T-helper 1 cell treated with Interleukin-12 subunit alpha and Interleukin-12 subunit beta and Interleukin-4 antibody, amounts not matched to agents 30 μg/mL and 1 μg/mL, for 36 hours (primary cell): ENCODE data around the gene ITGB1BP2.
A peak's percentile ranks its signal among the peaks of the same experiment; 100 is the strongest.
"Not testable (repeated sequence)": the region's sequence is repeated elsewhere in the genome, so short reads cannot be mapped to it uniquely, and the experiment has no call there.

Experiments
- H3K27ac Mint-ChIP-seq: one replicate; pipeline ENCODE4 v1.8.0; 2021; ENCODE audit warnings: mild to moderate bottlenecking, mixed read lengths
- H3K27me3 Mint-ChIP-seq: one replicate; pipeline ENCODE4 v1.8.0; 2021; ENCODE audit warnings: low read depth, mixed read lengths
- H3K36me3 Mint-ChIP-seq: one replicate; pipeline ENCODE4 v1.8.0; 2021; ENCODE audit warnings: low read depth, mixed read lengths
- H3K4me1 Mint-ChIP-seq: one replicate; pipeline ENCODE4 v1.8.0; 2021; ENCODE audit warnings: low read depth, mixed read lengths
- H3K4me3 Mint-ChIP-seq: one replicate; pipeline ENCODE4 v1.8.0; 2021; ENCODE audit warnings: mild to moderate bottlenecking, moderate library complexity, mixed read lengths
- H3K9me3 Mint-ChIP-seq: one replicate; pipeline ENCODE4 v1.8.0; 2021; ENCODE audit warnings: mixed read lengths

The ITGB1BP2 gene

DNA sequence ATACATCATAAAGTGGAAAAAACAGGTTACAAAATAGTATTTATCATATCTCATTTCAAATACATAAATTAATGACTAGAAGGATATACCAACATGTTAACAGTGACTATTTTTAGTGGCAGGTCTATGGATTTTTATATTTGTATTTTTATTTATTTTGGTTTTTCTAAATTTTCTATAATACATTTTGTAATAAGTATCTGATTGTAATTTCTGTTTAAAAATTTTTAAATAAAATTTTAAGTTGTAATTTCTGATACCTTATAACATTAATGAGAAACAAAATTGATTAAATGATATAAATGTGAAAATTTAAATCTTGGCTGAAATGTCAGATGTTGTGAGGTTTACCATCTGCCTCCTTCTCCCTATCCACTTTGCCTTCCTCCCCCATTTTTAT, 15.6 kb upstream of the ITGB1BP2 start:
- H3K9me3 Mint-ChIP-seq, result no peaks in the 10 kb centered on the region
- no peaks in the 10 kb centered on the region for H3K27me3 Mint-ChIP-seq
- peaks cover 10% of the 10 kb centered on the region for H3K4me1 Mint-ChIP-seq
- H3K4me3 Mint-ChIP-seq, result peak overlapping the region; percentile 99
- peaks cover 18% of the 10 kb centered on the region for H3K36me3 Mint-ChIP-seq
- no peak overlapping the region for H3K27ac Mint-ChIP-seq

DNA sequence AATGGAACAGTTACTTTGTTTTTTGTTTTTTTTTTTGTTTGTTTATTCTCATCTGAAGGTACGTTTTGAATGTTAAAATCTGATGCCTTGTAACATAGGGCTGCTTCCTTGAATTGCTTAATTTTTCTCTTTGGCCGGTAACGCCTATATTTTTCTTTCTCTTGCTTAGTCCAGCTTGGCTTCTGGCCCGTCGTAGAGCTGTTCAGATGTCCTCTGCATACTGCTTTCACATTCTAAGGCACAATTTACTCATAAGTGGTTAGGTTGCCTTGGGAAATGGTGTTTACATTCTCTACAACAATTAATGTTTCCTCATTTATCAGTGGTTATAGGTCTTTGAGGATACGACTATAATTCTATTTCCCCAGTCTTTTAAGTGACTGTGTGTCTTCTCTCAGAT, 10.2 kb upstream of the ITGB1BP2 start:
- Mint-ChIP-seq H3K9me3 (no peaks in the 10 kb centered on the region), H3K4me3 (no peak overlapping the region), H3K27ac (no peak overlapping the region), H3K27me3 (no peaks in the 10 kb centered on the region), H3K4me1 (peaks cover 6% of the 10 kb centered on the region), H3K36me3 (peaks cover 25% of the 10 kb centered on the region)

DNA sequence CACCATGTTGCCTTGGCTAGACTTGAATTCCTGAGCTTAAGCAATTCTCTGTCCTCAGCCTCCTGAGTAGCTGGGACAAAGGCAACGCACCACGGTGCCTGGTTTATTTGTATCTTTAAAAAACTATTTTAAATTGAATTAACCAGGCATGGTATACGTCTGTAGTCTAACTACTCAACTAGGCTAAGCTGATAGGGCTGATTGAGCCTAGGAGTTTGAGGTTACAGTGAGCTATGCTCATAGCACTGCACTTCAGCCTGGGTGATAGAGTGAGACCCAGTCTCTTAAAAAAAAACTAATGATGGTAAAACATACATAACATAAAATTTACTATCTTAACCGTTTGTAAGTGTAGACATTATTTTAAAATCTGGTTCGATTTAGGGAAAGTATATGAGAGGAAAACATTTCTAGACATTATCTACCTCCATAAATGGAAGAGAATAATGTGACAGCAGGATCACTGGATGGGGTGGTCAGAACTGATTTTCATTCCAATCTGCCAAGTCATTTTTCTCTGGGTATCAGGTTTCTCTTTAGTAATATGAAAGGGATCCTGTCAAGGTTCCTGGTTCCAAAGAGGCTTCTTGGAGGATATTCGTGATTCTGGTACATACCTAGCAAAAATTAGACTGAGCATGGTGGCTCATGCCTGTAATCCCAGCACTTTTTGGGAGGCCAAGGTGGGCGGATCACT, 8.7 kb upstream of the ITGB1BP2 start:
- Mint-ChIP-seq H3K27me3 (no peaks in the 10 kb centered on the region), H3K27ac (no peak overlapping the region), H3K36me3 (peaks cover 36% of the 10 kb centered on the region), H3K4me1 (peaks cover 7% of the 10 kb centered on the region), H3K4me3 (no peak overlapping the region), H3K9me3 (no peaks in the 10 kb centered on the region)

DNA sequence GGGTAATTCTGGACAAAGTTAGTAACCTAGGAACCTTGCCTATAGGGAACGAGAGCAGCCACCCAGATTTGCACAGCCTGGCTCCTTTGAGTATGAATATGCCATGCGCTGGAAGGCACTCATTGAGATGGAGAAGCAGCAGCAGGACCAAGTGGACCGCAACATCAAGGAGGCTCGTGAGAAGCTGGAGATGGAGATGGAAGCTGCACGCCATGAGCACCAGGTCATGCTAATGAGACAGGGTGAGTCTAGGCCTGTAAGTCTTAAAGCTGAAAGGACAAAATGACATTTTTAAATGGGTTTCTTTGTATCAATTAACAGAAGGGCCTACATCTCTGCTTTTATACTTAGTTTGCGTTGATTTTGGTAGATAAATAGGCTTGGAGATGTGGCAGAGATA, 4.7 kb upstream of the ITGB1BP2 start:
- H3K4me1 Mint-ChIP-seq, result peaks cover 3% of the 10 kb centered on the region
- H3K27me3 Mint-ChIP-seq, result no peaks in the 10 kb centered on the region
- peaks cover 40% of the 10 kb centered on the region for H3K36me3 Mint-ChIP-seq

DNA sequence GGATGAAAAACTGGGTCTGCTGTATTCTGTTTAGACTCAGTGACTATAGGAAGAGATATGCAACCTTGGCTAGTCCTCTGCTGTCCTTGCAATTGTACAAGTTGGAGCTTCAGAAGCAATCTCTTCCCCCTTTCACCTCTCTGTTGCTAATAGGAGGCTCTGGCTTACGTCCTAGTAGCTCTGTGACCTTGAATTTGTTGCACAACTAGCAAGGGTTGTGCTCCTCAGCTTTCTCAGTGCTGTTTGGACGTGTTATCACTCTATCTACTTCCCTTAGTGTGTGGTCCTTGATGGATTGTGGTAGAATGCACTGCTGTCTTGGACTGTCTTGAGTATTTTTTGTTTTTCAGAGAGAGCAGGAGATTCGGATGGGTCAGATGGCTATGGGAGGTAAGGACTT, 3.4 kb upstream of the ITGB1BP2 start:
- Mint-ChIP-seq H3K4me3 (no peak overlapping the region), H3K36me3 (peaks cover 40% of the 10 kb centered on the region), H3K4me1 (peaks cover 14% of the 10 kb centered on the region), H3K27ac (no peak overlapping the region), H3K9me3 (no peaks in the 10 kb centered on the region), H3K27me3 (no peaks in the 10 kb centered on the region)

More for the DNA sequence above, 4.7 kb upstream of the ITGB1BP2 start:
- H3K9me3 Mint-ChIP-seq, result no peaks in the 10 kb centered on the region
- H3K4me3 Mint-ChIP-seq, result no peak overlapping the region
- no peak overlapping the region for H3K27ac Mint-ChIP-seq

DNA sequence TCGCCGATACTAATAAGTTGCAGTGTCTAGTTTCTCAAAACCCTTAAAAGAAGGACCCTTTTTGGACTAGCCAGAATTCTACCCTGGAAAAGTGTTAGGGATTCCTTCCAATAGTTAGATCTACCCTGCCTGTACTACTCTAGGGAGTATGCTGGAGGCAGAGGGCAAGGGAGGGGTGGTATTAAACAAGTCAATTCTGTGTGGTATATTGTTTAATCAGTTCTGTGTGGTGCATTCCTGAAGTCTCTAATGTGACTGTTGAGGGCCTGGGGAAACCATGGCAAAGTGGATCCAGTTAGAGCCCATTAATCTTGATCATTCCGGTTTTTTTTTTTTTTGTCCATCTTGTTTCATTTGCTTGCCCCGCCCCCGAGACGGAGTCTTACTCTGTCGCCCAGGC, 1.5 kb upstream of the ITGB1BP2 start:
- peaks cover 46% of the 10 kb centered on the region for H3K36me3 Mint-ChIP-seq
- H3K9me3 Mint-ChIP-seq, H3K4me3 Mint-ChIP-seq, H3K27ac Mint-ChIP-seq, H3K27me3 Mint-ChIP-seq: not testable (repeated sequence)
- peaks cover 20% of the 10 kb centered on the region for H3K4me1 Mint-ChIP-seq

DNA sequence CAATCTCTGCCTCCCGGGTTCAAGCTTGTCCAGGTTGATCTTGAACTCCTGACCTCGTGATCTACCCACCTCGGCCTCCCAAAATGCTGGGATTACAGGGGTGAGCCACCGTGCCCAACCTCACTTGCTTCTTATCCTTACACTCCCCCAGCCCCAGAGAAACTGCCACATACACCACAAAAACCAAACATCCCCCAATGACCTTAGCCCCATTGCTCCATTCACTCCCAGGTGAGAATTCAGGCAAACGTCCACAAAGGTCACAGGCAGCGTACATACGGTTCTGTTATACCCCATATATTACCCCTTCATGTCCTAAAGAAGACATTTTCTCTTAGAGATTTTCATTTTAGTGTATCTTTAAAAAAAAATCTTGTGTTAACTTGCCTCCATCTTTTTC, 1.1 kb upstream of the ITGB1BP2 start:
- Mint-ChIP-seq H3K36me3 (peaks cover 47% of the 10 kb centered on the region), H3K4me1 (peaks cover 20% of the 10 kb centered on the region)
- H3K4me3 Mint-ChIP-seq, H3K9me3 Mint-ChIP-seq, H3K27ac Mint-ChIP-seq, H3K27me3 Mint-ChIP-seq: not testable (repeated sequence)

DNA sequence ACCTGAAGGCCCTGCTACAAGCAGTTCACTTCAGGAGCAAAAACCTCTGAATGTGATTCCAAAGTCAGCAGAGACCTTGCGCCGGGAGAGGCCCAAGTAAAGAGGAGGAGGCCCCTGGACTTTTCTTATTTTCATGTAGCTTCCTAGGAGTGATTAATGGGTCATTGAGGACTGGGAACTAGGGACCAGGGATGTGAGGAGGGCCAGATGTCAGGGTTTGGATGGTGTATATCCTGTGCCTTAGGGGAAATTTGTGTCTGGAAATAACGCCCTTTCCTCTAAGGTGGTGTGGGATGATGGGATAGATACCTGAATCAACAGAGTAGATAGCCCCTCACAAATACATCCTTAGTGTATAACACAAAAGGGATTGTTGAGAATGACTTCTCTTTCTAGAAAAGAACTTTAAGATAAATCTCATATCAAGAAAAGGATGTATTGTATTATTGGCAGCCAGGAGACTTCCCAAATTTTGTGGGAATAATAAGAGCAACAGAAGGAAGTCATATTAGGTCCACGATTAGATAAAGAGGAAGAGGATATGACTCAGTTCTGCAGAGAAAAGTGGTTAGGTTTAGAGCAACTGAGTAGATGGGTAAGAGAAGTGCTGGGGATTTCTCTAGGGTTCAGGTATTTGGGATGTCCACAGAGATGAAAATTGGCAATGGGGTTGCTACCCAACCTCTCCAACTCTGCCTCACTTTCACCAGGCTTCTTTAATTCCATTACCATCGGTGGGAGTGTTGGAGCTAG, 1.1 kb downstream of the ITGB1BP2 start:
- Mint-ChIP-seq H3K4me1 (peaks cover 19% of the 10 kb centered on the region), H3K9me3 (no peaks in the 10 kb centered on the region), H3K27me3 (no peaks in the 10 kb centered on the region), H3K27ac (peak overlapping the region; percentile 28), H3K4me3 (no peak overlapping the region), H3K36me3 (peaks cover 33% of the 10 kb centered on the region)

DNA sequence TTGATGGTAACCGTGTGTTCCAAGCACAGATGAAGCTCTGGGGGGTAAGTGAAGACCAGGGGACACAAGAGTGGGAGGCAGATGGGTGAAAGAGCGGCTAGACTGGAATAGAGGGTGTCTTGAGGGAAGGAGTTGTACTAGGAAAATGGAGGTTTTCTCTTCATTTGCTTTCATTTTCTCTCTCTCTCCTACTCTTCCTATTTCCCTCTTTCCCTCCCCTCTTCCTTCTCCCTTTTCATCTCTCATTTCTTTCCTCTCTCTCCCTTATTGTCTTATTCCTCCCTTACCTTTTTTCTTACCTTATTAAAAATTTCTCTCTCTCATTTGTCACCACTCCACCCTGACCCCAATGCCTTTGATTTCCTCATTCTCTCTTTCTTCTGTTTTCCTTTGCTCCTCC, 3.0 kb downstream of the ITGB1BP2 start:
- peaks cover 19% of the 10 kb centered on the region for H3K4me1 Mint-ChIP-seq
- H3K27ac Mint-ChIP-seq, result peak overlapping the region; percentile 41
- H3K36me3 Mint-ChIP-seq, result peaks cover 27% of the 10 kb centered on the region
- no peaks in the 10 kb centered on the region for H3K9me3 Mint-ChIP-seq
- no peak overlapping the region for H3K4me3 Mint-ChIP-seq
- H3K27me3 Mint-ChIP-seq, result no peaks in the 10 kb centered on the region

DNA sequence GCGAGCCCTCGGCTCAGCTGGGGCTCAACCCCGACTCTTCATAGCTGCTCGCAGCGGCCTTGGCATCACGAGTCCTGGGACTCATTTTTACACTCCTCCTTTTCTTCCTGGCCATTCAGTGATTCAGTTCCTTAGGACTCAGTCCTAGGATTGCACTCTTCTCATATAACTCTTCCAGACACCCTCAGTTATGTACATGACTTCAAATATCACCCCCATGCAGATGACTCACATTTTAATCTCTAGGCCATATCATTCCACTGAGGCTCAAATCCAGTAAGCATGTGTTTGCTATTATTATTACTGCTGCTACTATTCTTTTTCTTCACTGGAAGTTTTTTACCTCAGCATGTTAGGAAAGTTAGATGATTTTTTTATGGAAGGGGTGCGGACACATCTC, 14.4 kb downstream of the ITGB1BP2 start:
- H3K4me3 Mint-ChIP-seq, result no peak overlapping the region
- no peaks in the 10 kb centered on the region for H3K9me3 Mint-ChIP-seq
- H3K27me3 Mint-ChIP-seq, result no peaks in the 10 kb centered on the region
- peaks cover 7% of the 10 kb centered on the region for H3K36me3 Mint-ChIP-seq
- no peak overlapping the region for H3K27ac Mint-ChIP-seq
- no peaks in the 10 kb centered on the region for H3K4me1 Mint-ChIP-seq

DNA sequence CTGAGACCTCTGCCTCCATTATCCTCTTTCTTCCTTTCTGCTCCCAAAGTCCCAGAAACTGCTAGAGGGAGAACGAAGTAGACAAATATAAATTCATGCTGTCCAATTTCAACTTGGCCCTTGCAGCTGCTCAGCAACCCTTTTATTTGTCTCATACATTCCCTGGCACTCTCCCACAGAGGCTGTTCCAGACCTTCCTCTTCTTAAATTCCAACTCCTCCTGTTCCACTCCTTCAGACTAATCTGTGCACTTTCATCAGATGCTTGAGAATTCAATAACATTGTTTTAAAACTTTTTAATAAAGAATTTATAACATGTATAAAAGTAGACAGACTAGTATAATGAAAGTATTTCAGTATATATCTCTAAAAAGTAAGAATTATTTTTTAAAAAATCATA, 15.4 kb downstream of the ITGB1BP2 start:
- not testable (repeated sequence) for H3K4me3 Mint-ChIP-seq, H3K27ac Mint-ChIP-seq, H3K9me3 Mint-ChIP-seq, H3K36me3 Mint-ChIP-seq, H3K4me1 Mint-ChIP-seq, H3K27me3 Mint-ChIP-seq

DNA sequence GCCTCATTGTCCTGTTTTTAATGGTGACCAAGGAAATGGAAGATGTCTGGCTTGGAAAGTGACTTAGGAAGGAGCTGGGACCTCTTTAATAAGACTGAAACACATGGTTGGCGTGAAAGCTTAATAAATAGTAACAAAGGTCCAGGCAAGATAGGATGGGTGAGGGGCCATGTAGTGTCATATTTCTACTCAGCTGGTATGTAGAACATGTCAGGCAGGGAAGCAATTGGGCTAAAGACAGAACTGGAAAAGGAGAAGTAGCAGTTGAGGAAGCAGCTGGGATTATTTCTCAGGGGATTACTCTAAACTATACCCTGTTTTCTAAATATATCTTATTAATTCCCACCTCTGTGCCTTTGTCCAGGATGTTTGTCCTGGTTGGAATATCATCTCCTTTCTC, 18.6 kb downstream of the ITGB1BP2 start:
- no peaks in the 10 kb centered on the region for H3K4me1 Mint-ChIP-seq
- no peak overlapping the region for H3K4me3 Mint-ChIP-seq
- no peaks in the 10 kb centered on the region for H3K27me3 Mint-ChIP-seq
- H3K9me3 Mint-ChIP-seq, result no peaks in the 10 kb centered on the region
- peaks cover 11% of the 10 kb centered on the region for H3K36me3 Mint-ChIP-seq
- H3K27ac Mint-ChIP-seq, result no peak overlapping the region

DNA sequence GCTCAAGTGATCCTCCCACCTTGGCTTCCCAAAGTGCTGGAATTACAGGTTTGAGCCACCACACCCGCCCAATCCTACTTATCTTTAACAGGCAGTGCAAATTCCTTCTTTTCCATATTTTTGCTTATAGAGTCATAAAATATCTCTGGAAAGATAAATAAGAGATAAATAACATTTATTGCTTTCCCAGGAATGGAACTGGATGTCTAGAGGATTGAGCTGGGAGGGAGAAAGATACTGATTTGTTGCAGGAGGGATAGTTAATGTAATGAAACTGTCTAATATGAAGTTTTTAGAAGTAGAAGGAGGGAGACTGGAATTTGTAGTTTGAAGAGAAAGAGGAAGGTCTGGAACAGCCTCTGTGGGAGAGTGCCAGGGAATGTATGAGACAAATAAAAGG, 20.2 kb downstream of the ITGB1BP2 start:
- Mint-ChIP-seq H3K4me3 (no peak overlapping the region), H3K9me3 (peaks cover 2% of the 10 kb centered on the region), H3K27me3 (no peaks in the 10 kb centered on the region), H3K27ac (no peak overlapping the region), H3K36me3 (peaks cover 12% of the 10 kb centered on the region), H3K4me1 (no peaks in the 10 kb centered on the region)

DNA sequence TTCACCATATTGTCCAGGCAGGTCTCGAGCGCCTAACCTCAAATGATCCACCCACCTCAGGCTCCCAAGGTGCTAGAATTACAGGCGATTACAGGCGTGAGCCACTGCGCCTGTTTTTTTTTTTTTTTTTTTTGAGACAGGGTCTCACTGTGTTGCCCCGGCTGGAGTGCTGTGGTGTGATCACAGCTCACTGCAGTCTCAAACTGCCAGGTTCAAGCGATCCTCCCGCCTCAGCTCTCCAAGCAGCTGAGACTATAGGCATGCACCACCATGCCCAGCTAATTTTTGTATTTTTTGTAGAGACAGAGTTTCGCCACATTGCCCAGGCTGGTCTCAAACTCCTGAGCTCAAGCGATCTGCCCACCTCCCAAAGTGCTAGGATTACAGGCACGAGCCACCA, 22.9 kb downstream of the ITGB1BP2 start:
- H3K27me3 Mint-ChIP-seq, H3K4me1 Mint-ChIP-seq, H3K27ac Mint-ChIP-seq, H3K4me3 Mint-ChIP-seq, H3K9me3 Mint-ChIP-seq: not testable (repeated sequence)
- peaks cover 15% of the 10 kb centered on the region for H3K36me3 Mint-ChIP-seq

DNA sequence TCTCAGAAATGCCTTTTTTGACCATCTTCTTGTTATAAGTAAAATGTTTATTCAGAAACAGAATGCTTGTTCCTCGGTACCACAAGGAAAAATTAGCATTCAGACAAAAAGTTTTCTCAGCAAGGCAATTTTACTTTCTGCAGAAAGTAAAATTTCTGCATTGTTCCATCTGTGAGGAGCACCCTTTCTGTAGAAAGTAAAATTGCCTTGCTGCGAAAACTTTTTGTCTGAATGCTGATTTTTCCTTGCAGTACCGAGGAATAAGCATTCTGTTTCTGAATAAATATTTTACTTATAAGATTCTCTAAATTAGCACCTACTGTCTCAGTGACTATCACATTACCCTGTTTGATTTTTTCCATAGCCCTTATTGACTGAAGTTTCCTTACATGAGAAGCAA, 24.8 kb downstream of the ITGB1BP2 start:
- Mint-ChIP-seq H3K27me3 (no peaks in the 10 kb centered on the region), H3K36me3 (peaks cover 13% of the 10 kb centered on the region), H3K4me1 (no peaks in the 10 kb centered on the region), H3K27ac (no peak overlapping the region), H3K4me3 (no peak overlapping the region), H3K9me3 (peaks cover 4% of the 10 kb centered on the region)
